AG04450 (cell line): Measurements from ENCODE around the gene SPECC1L. TPM values are rescaled to one million over a fixed set of nuclear protein-coding genes. Genes with fewer than 3 reads are reported as not detected.

Source experiments
- CTCF ChIA-PET: fragments of 300-600, 350-600 bp; formaldehyde crosslinking; extraction: SDS; loops from one replicate; lab custom pipeline; 2022; ENCODE audit warnings: antibody characterized with exemption, inconsistent platforms; lab: Charles Lee
- POLR2A ChIA-PET: fragments of 350-600 bp; formaldehyde crosslinking; extraction: SDS; loops from one replicate; lab custom pipeline; 2021; ENCODE audit warnings: antibody characterized with exemption, inconsistent platforms; lab: Yijun Ruan, JAX
- DNase-seq: peaks from one replicate; pipeline ENCODE4 v3.0.0-alpha.2; 2011; ENCODE audit warnings: low read depth, low spot score
- H3K27ac ChIP-seq: one replicate; pipeline ENCODE4 v1.5.1; 2012; ENCODE audit warnings: low read depth, low read length, control low read depth
- H3K27me3 ChIP-seq: one replicate; pipeline ENCODE4 v1.6.0; 2012; ENCODE audit warnings: low read length; ENCODE audit not compliant: control insufficient read depth, insufficient read depth
- H3K4me3 ChIP-seq: 2 replicates; pipeline ENCODE4 v1.5.1; 2011; ENCODE audit warnings: mild to moderate bottlenecking, low read depth, low read length, control low read depth
- H3K9me3 ChIP-seq: 2 replicates; pipeline ENCODE4 v1.5.1; 2012; ENCODE audit warnings: low read length; ENCODE audit not compliant: control insufficient read depth, insufficient read depth
- polyA plus RNA-seq: library from polyadenylated mRNA; depleted of rRNA; stranded (reverse); fragments of >200 nt; gene quantifications from 2 replicates; pipeline ENCODE4 v1.2.3, GENCODE V29; 2011
- TF ChIP-seq, protein P1 (sequence below): IDR thresholded peaks from 2 replicates; pipeline ENCODE4 v1.5.1; 2011; ENCODE audit warnings: low read depth, low read length, control low read depth, inconsistent platforms

The SPECC1L gene
- polyA plus RNA-seq, 1 experiment, result 36.4 TPM

DNA sequence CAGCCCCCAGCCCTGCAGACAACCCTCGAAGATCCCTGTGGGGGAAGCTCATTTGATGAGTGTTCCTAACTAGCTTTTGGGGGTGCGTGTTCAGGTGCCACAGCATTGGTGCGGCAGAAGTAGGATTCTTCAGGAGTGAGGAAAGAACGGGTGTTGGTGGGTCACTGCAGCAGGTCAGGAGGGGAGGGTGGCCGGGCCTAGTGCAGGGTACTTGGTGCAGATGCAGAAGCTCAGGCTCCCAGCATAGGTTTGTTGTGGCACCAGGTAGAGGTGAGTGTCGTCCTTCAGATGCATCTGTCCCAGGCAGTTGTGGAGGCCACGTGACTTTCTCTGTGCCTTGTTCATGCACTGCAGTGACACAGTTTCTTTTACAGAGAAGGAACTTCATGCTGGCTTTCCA, 141.6 kb downstream of the SPECC1L start:
- Histone ChIP-seq H3K9me3 (no peaks in the 10 kb centered on the region; the same call in 1 of the 2 replicates), H3K4me3 (no peak overlapping the region), H3K27me3 (no peaks in the 10 kb centered on the region), H3K27ac (no peak overlapping the region)
- TF ChIP-seq, protein P1, sequence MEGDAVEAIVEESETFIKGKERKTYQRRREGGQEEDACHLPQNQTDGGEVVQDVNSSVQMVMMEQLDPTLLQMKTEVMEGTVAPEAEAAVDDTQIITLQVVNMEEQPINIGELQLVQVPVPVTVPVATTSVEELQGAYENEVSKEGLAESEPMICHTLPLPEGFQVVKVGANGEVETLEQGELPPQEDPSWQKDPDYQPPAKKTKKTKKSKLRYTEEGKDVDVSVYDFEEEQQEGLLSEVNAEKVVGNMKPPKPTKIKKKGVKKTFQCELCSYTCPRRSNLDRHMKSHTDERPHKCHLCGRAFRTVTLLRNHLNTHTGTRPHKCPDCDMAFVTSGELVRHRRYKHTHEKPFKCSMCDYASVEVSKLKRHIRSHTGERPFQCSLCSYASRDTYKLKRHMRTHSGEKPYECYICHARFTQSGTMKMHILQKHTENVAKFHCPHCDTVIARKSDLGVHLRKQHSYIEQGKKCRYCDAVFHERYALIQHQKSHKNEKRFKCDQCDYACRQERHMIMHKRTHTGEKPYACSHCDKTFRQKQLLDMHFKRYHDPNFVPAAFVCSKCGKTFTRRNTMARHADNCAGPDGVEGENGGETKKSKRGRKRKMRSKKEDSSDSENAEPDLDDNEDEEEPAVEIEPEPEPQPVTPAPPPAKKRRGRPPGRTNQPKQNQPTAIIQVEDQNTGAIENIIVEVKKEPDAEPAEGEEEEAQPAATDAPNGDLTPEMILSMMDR, result no peak
- DNase-seq, result no peak
- ChIA-PET POLR2A (no interaction called here), CTCF (interaction anchor here (0.8 kb wide), 1 partner anchor 11 kb away, joined by 6 read pairs; no protein-coding TSS in a partner anchor)

DNA sequence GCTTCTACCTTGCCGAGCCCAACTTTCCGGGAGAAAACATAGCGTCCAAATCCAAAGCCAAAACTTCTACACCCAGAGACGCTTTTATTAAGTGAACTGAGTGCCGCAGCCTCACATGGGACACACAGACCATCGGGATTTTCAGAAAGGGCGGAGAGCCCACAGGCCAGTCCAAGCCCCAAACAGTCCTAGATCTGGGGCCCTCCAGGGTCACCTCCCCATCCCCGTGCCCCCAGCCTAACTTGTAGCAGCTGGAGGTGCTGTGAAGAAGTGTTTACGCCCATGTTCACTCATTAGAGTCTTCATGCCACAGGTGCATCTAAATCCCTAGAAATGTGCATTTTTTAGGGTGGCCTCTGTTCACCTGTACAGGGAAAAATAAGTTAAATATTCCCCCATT, 142.6 kb downstream of the SPECC1L start:
- H3K9me3 ChIP-seq, result no peaks in the 10 kb centered on the region; the same call in 1 of the 2 replicates
- no peak overlapping the region for H3K4me3 ChIP-seq
- DNase-seq, result no peak
- ChIA-PET POLR2A (no interaction called here), CTCF (interaction anchor here (1.3 kb wide), 1 partner anchor 11 kb away, joined by 4 read pairs; no protein-coding TSS in a partner anchor)
- no peak overlapping the region for H3K27ac ChIP-seq
- TF ChIP-seq, protein P1, result no peak
- H3K27me3 ChIP-seq, result no peaks in the 10 kb centered on the region

DNA sequence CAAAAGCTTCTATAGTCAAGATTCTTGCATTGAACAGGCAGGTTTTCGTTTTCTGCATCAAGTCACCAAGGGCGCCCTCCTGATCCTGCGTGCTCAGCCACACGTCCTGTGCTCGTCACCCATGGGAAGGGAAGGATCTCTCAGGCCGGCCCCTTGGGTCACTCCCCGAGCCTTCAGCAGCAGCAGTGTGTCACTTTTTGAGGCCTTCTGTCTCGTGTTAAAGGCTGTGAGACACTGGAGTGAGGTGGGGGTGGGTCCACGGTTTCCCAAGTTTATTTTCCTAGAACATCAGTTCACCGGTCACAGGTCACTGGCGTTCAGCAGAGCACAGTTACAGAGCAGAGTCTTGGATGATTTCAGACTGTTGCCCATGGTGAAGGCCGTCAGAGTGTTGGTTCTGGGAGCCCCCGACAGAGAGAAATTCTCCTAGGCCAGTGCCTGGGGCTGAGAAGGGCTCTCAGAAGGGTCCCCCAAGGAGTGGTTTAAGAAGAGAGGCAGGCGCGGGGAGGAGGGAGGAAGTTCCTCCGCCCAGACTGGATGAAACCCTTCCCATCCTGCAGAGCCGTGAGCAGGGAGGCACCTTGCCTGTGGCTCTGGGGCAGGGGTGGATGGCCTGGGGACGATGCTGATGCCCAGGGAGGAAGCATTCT, 143.2 kb downstream of the SPECC1L start:
- ChIA-PET CTCF (interaction anchor here (1.3 kb wide), 1 partner anchor 10 kb away, joined by 4 read pairs; no protein-coding TSS in a partner anchor), POLR2A (no interaction called here)
- TF ChIP-seq, protein P1, result no peak
- Histone ChIP-seq H3K4me3 (no peak overlapping the region), H3K9me3 (no peaks in the 10 kb centered on the region; the same call in 1 of the 2 replicates), H3K27me3 (no peaks in the 10 kb centered on the region), H3K27ac (no peak overlapping the region)
- no peak for DNase-seq

DNA sequence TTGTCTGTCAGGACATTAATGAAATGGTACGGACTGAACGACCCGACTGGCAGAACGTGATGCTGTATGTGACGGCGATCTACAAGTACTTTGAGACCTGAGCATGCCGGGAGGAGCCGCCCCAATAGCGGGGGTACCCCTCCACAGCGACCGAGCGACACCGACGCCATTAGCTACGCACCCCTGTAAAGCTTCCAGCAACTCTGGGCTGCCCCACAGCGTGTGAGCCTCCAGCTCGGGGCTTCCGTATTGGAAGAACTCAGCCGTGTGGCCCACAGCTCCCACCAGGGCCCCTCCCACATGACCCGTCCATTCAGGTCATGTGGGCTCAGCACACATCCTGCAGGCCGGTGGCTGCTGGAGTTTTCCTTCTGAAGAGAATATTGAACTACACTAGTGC, 143.9 kb downstream of the SPECC1L start:
- POLR2A ChIA-PET, result no interaction called here
- Histone ChIP-seq H3K9me3 (no peaks in the 10 kb centered on the region; the same call in 1 of the 2 replicates), H3K4me3 (no peak overlapping the region), H3K27ac (no peak overlapping the region), H3K27me3 (no peaks in the 10 kb centered on the region)
- CTCF ChIA-PET, result no interaction called here
- DNase-seq, result no peak
- TF ChIP-seq, protein P1, result no peak
